Measurements from ENCODE around the gene APLF. TPM values are rescaled to one million over a fixed set of nuclear protein-coding genes. Genes with fewer than 3 reads are reported as not detected.

APLF gene
- total and polyA plus RNA-seq, 2 of the 8 experiments (the other 6 are each of a cell fraction or from before 2014, with no cell fraction given): 4.4 to 7.3 TPM

DNA sequence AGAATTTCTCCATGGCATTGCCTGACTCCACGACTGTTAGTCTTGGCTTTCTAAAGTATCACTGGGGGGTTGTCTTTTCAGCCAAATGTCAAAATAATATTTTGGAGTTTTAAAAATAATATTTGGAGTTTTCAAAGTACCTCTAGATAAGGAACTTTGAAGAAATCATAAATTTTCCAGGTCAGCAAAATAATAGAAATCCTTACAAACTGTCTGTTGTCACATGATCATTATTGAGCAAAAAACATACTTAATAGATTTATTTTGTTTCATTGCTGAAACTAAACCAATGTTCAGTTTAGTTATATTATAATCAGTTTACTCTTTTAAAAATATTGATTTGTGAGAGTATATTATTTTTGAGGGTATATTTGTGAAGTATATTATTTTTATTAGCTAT lies 85.7 kb downstream of the APLF start:
- 89% methylated on average over 1 of the region's 1 CpG; no CpG with 5 or more reads in 1 of the 2 experiments for WGBS, 2 experiments (ENCODE audit: extremely low coverage in 1 of 2, insufficient coverage in 1 of 2, insufficient read length in 1 of 2, insufficient replicate concordance in 2 of 2, low coverage in 1 of 2, low lambda C conversion rate in 2 of 2, missing lambda C conversion rate in 1 of 2)
- no peak for TF ChIP-seq CBX8 (IDR thresholded peaks at IDR 0.05; ENCODE audit: borderline replicate concordance, low read depth, low read length)
- no peak for TF ChIP-seq POU5F1 (IDR thresholded peaks at IDR 0.05; ENCODE audit: low read depth, low read length)
- TF ChIP-seq TAF1 (IDR thresholded peaks at IDR 0.05; ENCODE audit: low read depth, low read length): no peak
- TF ChIP-seq, protein P1, sequence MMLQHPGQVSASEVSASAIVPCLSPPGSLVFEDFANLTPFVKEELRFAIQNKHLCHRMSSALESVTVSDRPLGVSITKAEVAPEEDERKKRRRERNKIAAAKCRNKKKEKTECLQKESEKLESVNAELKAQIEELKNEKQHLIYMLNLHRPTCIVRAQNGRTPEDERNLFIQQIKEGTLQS (IDR thresholded peaks at IDR 0.05; ENCODE audit: insufficient read depth, low read depth, low read length): no peak
- no peak for TF ChIP-seq POLR2AphosphoS5 (IDR thresholded peaks at IDR 0.05; ENCODE audit: low read depth, low read length)
- no peak for TF ChIP-seq JUN (IDR thresholded peaks at IDR 0.05; ENCODE audit: low read depth, low read length)
- TF ChIP-seq TEAD4 (IDR thresholded peaks at IDR 0.05; ENCODE audit: low read depth, low read length): no peak
- no peak for TF ChIP-seq TBP (IDR thresholded peaks at IDR 0.05; ENCODE audit: low read depth, low read length)
- no peak for TF ChIP-seq ZNF274 (IDR thresholded peaks at IDR 0.05; ENCODE audit: borderline replicate concordance, extremely low read depth, low read length)
- no peak for TF ChIP-seq RNF2 (IDR thresholded peaks at IDR 0.05; ENCODE audit: borderline replicate concordance, low read depth, low read length, missing control alignments, poor library complexity, severe bottlenecking)
- no peak for TF ChIP-seq RXRA (IDR thresholded peaks at IDR 0.05; ENCODE audit: insufficient read depth, low read depth, low read length)
- TF ChIP-seq TCF12 (IDR thresholded peaks at IDR 0.05; ENCODE audit: low read depth, low read length): no peak
- TF ChIP-seq JUND (IDR thresholded peaks at IDR 0.05; ENCODE audit: low read length): no peak
- TF ChIP-seq BRCA1 (IDR thresholded peaks at IDR 0.05; ENCODE audit: low read depth, low read length): no peak
- no peak for TF ChIP-seq BCL11A (IDR thresholded peaks at IDR 0.05; ENCODE audit: low read depth in 2 of 2, low read length in 2 of 2)

More for the DNA sequence above, 85.7 kb downstream of the APLF start:
- Histone ChIP-seq H3K36me3 (ENCODE audit: control insufficient read depth in 2 of 4, insufficient read depth in 4 of 4, low read length in 3 of 4) (no peaks in the 10 kb centered on the region), H3K18ac (ENCODE audit: extremely low read depth, low read length) (no peak overlapping the region), H3K23ac (ENCODE audit: insufficient read length) (no peak overlapping the region), H2AFZ (ENCODE audit: low read length) (no peak overlapping the region), H2BK12ac (ENCODE audit: low read depth, low read length) (no peak overlapping the region), H3K23me2 (ENCODE audit: low read depth, low read length) (no peaks in the 10 kb centered on the region), H3K27me3 (replicated peaks in 1 of 4; ENCODE audit: control insufficient read depth in 3 of 4, extremely low read depth in 1 of 4, insufficient read depth in 3 of 4, low read length in 3 of 4) (no peaks in the 10 kb centered on the region), H3K14ac (ENCODE audit: insufficient read length) (no peak overlapping the region), H3K27ac (ENCODE audit: low read depth, low read length) (no peak overlapping the region), H4K8ac (ENCODE audit: extremely low read depth, insufficient read depth, low read length) (no peak overlapping the region), H3K4ac (replicated peaks; ENCODE audit: insufficient read length, low read depth, low read length) (no peak overlapping the region), H2BK120ac (replicated peaks; ENCODE audit: low read depth, low read length) (no peak overlapping the region), H4K5ac (ENCODE audit: insufficient read length, low read depth, low read length) (no peak overlapping the region), H3K9ac (replicated peaks in 1 of 4; ENCODE audit: extremely low read depth in 1 of 4, low read depth in 3 of 4, low read length in 3 of 4) (no peak overlapping the region), H4K91ac (replicated peaks; ENCODE audit: insufficient read length, low read length) (no peak overlapping the region), H3K79me2 (ENCODE audit: control insufficient read depth in 1 of 2, insufficient read depth in 2 of 2, low read length in 2 of 2) (no peaks in the 10 kb centered on the region), H2BK20ac (ENCODE audit: low read length) (no peak overlapping the region), H3K4me1 (replicated peaks in 1 of 4; ENCODE audit: control insufficient read depth in 3 of 4, insufficient read depth in 4 of 4, low read length in 3 of 4) (no peaks in the 10 kb centered on the region), H3K79me1 (ENCODE audit: low read depth, low read length) (no peaks in the 10 kb centered on the region), H3K9me3 (ENCODE audit: insufficient read depth in 2 of 2, low read depth in 1 of 2, low read length in 1 of 2) (no peaks in the 10 kb centered on the region), H2AK5ac (ENCODE audit: low read depth, low read length) (no peak overlapping the region), H3K56ac (replicated peaks; ENCODE audit: insufficient read length, low read depth, low read length) (no peak overlapping the region), H3K4me2 (ENCODE audit: insufficient read depth in 1 of 2, low read depth in 2 of 2, low read length in 2 of 2) (no peak overlapping the region), H2BK15ac (ENCODE audit: low read length) (no peak overlapping the region), H3K4me3 (ENCODE audit: extremely low read depth in 1 of 4, insufficient read depth in 2 of 4, low read depth in 3 of 4, low read length in 4 of 4) (no peak overlapping the region), H2BK5ac (ENCODE audit: low read depth, low read length) (no peak overlapping the region), H4K20me1 (replicated peaks in 1 of 2; ENCODE audit: control insufficient read depth in 1 of 2, insufficient read depth in 2 of 2, low read length in 2 of 2) (no peaks in the 10 kb centered on the region)
- ChIA-PET POLR2A (ENCODE audit: partially characterized antibody) (no interaction called here), CTCF (ENCODE audit: partially characterized antibody) (interaction anchor here (1.0 kb wide), 1 partner anchor 112 kb away, joined by 3 read pairs; no protein-coding TSS in a partner anchor)
- no peak for FAIRE-seq
- DNase-seq (ENCODE audit: low read depth in 1 of 2, low spot score in 2 of 2): no peak
